ENCODE data around the gene MTX1.

- no peak for TF ChIP-seq CTCF (conservative IDR thresholded peaks at IDR 0.05; ENCODE audit: low read length)
- TF ChIP-seq EZH2phosphoT487 (IDR thresholded peaks at IDR 0.05; ENCODE audit: borderline replicate concordance, low read depth, low read length) = no peak
Observed at GRCh38 chr1:155250246-155250632, 41.7 kb downstream of the MTX1 start.

All from OCI-LY7 (cell line).